ENCODE measurements around the gene P4HA3.

Gene P4HA3

GRCh38 chr11:74307434-74307833, 4.0 kb downstream of the P4HA3 start:
- no peak for TF ChIP-seq POLR2AphosphoS5 (IDR thresholded peaks at IDR 0.05; ENCODE audit: low read depth)
- TF ChIP-seq, protein P1, sequence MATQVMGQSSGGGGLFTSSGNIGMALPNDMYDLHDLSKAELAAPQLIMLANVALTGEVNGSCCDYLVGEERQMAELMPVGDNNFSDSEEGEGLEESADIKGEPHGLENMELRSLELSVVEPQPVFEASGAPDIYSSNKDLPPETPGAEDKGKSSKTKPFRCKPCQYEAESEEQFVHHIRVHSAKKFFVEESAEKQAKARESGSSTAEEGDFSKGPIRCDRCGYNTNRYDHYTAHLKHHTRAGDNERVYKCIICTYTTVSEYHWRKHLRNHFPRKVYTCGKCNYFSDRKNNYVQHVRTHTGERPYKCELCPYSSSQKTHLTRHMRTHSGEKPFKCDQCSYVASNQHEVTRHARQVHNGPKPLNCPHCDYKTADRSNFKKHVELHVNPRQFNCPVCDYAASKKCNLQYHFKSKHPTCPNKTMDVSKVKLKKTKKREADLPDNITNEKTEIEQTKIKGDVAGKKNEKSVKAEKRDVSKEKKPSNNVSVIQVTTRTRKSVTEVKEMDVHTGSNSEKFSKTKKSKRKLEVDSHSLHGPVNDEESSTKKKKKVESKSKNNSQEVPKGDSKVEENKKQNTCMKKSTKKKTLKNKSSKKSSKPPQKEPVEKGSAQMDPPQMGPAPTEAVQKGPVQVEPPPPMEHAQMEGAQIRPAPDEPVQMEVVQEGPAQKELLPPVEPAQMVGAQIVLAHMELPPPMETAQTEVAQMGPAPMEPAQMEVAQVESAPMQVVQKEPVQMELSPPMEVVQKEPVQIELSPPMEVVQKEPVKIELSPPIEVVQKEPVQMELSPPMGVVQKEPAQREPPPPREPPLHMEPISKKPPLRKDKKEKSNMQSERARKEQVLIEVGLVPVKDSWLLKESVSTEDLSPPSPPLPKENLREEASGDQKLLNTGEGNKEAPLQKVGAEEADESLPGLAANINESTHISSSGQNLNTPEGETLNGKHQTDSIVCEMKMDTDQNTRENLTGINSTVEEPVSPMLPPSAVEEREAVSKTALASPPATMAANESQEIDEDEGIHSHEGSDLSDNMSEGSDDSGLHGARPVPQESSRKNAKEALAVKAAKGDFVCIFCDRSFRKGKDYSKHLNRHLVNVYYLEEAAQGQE (IDR thresholded peaks at IDR 0.05; ENCODE audit: insufficient replicate concordance, low read depth), result no peak
- TF ChIP-seq SPI1 (IDR thresholded peaks at IDR 0.05; ENCODE audit: borderline replicate concordance, low read depth), result no peak
- no peak for TF ChIP-seq GABPA (IDR thresholded peaks at IDR 0.05; ENCODE audit: low read depth)
- TF ChIP-seq, protein P2, sequence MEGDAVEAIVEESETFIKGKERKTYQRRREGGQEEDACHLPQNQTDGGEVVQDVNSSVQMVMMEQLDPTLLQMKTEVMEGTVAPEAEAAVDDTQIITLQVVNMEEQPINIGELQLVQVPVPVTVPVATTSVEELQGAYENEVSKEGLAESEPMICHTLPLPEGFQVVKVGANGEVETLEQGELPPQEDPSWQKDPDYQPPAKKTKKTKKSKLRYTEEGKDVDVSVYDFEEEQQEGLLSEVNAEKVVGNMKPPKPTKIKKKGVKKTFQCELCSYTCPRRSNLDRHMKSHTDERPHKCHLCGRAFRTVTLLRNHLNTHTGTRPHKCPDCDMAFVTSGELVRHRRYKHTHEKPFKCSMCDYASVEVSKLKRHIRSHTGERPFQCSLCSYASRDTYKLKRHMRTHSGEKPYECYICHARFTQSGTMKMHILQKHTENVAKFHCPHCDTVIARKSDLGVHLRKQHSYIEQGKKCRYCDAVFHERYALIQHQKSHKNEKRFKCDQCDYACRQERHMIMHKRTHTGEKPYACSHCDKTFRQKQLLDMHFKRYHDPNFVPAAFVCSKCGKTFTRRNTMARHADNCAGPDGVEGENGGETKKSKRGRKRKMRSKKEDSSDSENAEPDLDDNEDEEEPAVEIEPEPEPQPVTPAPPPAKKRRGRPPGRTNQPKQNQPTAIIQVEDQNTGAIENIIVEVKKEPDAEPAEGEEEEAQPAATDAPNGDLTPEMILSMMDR (IDR thresholded peaks at IDR 0.05; ENCODE audit: insufficient read depth, low read length), result no peak
- DNase-seq (ENCODE audit: low read depth in 1 of 2, low spot score in 1 of 2), result no peak

DNA sequence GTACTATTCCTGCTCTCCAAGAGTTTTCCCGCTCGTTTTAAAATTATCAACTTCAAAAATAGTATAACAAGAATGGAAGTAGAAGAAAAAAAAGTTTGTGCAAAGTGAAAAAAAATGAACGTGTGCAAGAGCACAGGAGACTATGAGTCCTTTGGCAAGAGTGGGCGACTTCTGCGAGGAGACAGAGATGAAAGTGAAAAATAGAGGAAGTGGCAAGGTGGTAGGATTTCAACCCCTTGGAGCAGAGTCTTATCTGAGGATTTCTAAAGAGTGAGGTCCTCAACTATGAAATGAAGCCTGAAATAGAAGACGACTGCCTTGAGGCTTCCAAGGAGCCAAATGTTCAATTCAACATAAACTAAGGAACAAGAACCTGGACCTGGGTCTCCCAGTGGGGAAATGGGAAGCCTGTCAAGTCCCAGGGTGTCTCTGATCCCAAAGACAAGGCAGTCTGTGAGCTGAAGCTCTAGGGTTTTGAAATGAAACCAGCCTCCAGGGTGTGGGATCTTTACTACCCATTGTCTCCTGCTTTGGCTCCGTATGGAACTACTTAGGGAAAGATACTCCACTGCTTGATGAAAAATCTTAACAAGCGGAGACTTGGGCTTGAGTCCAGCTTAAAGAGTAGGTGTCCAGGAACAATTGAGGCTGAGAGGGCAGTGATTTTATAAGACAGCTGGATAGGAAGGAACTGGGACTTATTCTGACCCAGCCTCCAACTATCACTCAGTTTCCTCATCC, 4.8 kb downstream of the P4HA3 start:
- peak in 1 of 2 experiments; percentile 36 for DNase-seq (ENCODE audit: low read depth in 1 of 2, low spot score in 1 of 2)
- Histone ChIP-seq H3K27me3 (ENCODE audit: insufficient read depth, poor library complexity, severe bottlenecking) (peaks cover 7% of the 10 kb centered on the region), H3K4me3 (replicated peaks; ENCODE audit: insufficient read depth, low read length) (no peak overlapping the region), H3K27ac (replicated peaks) (no peak overlapping the region)
- no peak for TF ChIP-seq POLR2AphosphoS5 (IDR thresholded peaks at IDR 0.05; ENCODE audit: low read depth)
- TF ChIP-seq SPI1 (IDR thresholded peaks at IDR 0.05; ENCODE audit: borderline replicate concordance, low read depth), result peak; percentile 97
- TF ChIP-seq, protein P2 (IDR thresholded peaks at IDR 0.05; ENCODE audit: insufficient read depth, low read length), result no peak
- TF ChIP-seq, protein P1 (IDR thresholded peaks at IDR 0.05; ENCODE audit: insufficient replicate concordance, low read depth), result no peak
- TF ChIP-seq GABPA (IDR thresholded peaks at IDR 0.05; ENCODE audit: low read depth), result no peak

More at GRCh38 chr11:74307434-74307833, 4.0 kb downstream of the P4HA3 start:
- H3K27me3 ChIP-seq (ENCODE audit: insufficient read depth, poor library complexity, severe bottlenecking), result peaks cover 7% of the 10 kb centered on the region
- H3K4me3 ChIP-seq (replicated peaks; ENCODE audit: insufficient read depth, low read length), result no peak overlapping the region
- H3K27ac ChIP-seq (replicated peaks), result no peak overlapping the region

DNA sequence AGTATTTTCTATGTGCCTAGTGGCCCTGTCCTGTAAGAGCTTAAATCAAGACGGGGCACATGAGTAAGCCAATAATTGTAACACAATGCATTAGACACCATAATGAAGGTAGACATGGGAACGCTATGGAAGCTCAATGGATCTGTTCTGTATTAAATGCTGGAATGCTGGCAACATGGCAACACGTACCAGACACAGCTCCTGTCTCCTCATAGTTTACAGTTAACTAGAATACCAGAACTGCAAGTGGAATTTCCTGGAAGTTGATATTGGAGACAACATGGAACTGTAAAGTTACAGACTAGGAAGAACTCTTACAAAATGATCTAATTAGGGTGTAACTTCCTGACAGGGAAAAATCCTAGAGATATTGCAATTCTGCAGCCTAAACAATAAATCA, 12.4 kb downstream of the P4HA3 start:
- TF ChIP-seq, protein P1 (IDR thresholded peaks at IDR 0.05; ENCODE audit: insufficient replicate concordance, low read depth), result no peak
- TF ChIP-seq GABPA (IDR thresholded peaks at IDR 0.05; ENCODE audit: low read depth) (no peak), POLR2AphosphoS5 (IDR thresholded peaks at IDR 0.05; ENCODE audit: low read depth) (no peak), SPI1 (IDR thresholded peaks at IDR 0.05; ENCODE audit: borderline replicate concordance, low read depth) (no peak)
- TF ChIP-seq, protein P2 (IDR thresholded peaks at IDR 0.05; ENCODE audit: insufficient read depth, low read length), result no peak
- Histone ChIP-seq H3K4me3 (replicated peaks; ENCODE audit: insufficient read depth, low read length) (no peak overlapping the region), H3K27ac (replicated peaks) (no peak overlapping the region), H3K27me3 (ENCODE audit: insufficient read depth, poor library complexity, severe bottlenecking) (no peaks in the 10 kb centered on the region)
- DNase-seq (ENCODE audit: low read depth in 1 of 2, low spot score in 1 of 2), result no peak
